ENCODE measurements around the gene TMEM245.
"Not testable (repeated sequence)": the region's sequence is repeated elsewhere in the genome, so short reads cannot be mapped to it uniquely, and the experiment has no call there.

Gene TMEM245

GRCh38 chr9:108980893-108981292 is 138.9 kb downstream of the TMEM245 start:
- DNase-seq = no peak

GRCh38 chr9:108978205-108978604 is 141.5 kb downstream of the TMEM245 start:
- no peak for DNase-seq

GRCh38 chr9:108973895-108974294 is 145.9 kb downstream of the TMEM245 start:
- no peak for DNase-seq

- no peak for DNase-seq
These were observed 147.0 kb downstream of the TMEM245 start for GRCh38 chr9:108972626-108973209.

GRCh38 chr9:108972186-108972585 is 147.6 kb downstream of the TMEM245 start:
- no peak for DNase-seq

- DNase-seq = not testable (repeated sequence)
These were observed 148.4 kb downstream of the TMEM245 start for GRCh38 chr9:108971392-108971791.

GRCh38 chr9:108967916-108968315 is 151.8 kb downstream of the TMEM245 start:
- no peak for DNase-seq
